ENCODE measurements around the gene RHOT2. TPM values are rescaled to one million over a fixed set of nuclear protein-coding genes. Genes with fewer than 3 reads are reported as not detected.

The RHOT2 gene
- total RNA-seq, 1 experiment from 2014 or later: 210 TPM

DNA sequence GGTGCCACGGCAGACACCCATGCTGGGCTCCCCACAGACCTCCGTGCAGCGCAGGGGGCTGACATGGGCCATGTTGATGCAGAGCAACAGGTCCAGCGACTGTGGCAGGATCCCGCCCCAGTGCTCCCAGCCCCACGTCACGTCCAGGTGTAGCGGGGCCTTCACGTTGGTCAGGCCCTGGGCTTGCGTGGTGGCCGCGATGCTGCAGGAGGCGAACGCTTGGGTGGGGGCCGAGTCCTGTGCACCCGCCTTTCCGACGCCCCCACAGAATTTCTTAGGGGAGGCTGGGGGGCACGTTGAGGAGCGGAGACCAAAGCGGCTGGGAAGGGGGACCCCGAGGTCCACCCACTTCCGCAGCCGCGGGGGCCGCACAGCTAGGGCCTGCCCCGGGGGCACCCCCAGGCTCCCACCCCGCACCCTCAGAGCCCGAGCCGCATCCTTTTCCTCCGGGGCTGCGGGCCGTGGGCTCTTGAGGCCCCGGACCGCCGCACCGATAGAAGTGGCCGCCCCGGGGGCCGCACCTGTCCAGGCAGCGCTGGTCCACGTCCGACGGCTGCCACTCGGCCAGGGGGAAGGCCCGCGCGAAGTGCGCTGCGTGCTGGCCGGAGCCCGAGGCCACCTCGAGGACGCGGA is 32.2 kb upstream of the RHOT2 start:
- Histone ChIP-seq H4K20me1 (ENCODE audit: control insufficient read depth, insufficient read depth, insufficient read length) (no peaks in the 10 kb centered on the region), H3K9ac (ENCODE audit: extremely low read depth, insufficient read length, low read length) (peak overlapping the region; percentile 63), H3K4me2 (ENCODE audit: insufficient read depth, insufficient read length, low read length) (peak overlapping the region; percentile 50), H3K23ac (ENCODE audit: insufficient read length, low read depth, low read length) (no peak overlapping the region), H2BK15ac (ENCODE audit: low read depth, low read length) (no peak overlapping the region), H3K9me3 (ENCODE audit: control insufficient read depth, low read depth, low read length) (no peaks in the 10 kb centered on the region), H3K18ac (ENCODE audit: insufficient read length, low read depth, low read length) (no peak overlapping the region), H4K5ac (ENCODE audit: insufficient read length, low read depth, low read length) (no peak overlapping the region), H4K8ac (replicated peaks; ENCODE audit: insufficient read length, low read depth, low read length) (no peak overlapping the region), H2AK5ac (ENCODE audit: insufficient read length, low read length) (no peak overlapping the region), H3K27ac (ENCODE audit: insufficient read length, low read depth, low read length) (no peak overlapping the region), H2BK5ac (ENCODE audit: insufficient read length, low read length) (no peak overlapping the region), H2BK12ac (ENCODE audit: insufficient read length, low read depth, low read length) (no peak overlapping the region), H3T11ph (ENCODE audit: low read length) (no peak overlapping the region), H2BK20ac (ENCODE audit: low read depth, low read length, poor library complexity, severe bottlenecking) (no peak overlapping the region), H3K79me1 (ENCODE audit: insufficient read depth, low read depth, low read length, poor library complexity, severe bottlenecking) (no peaks in the 10 kb centered on the region), H3K79me2 (ENCODE audit: insufficient read depth, low read length) (peaks cover 2% of the 10 kb centered on the region; the same call in 1 of the 2 replicates), H3K27me3 (ENCODE audit: insufficient read depth, low read length) (no peaks in the 10 kb centered on the region), H3K4me1 (ENCODE audit: insufficient read depth, low read length) (no peaks in the 10 kb centered on the region; the same call in 1 of the 2 replicates), H3K23me2 (ENCODE audit: insufficient read length, low read depth, low read length, poor library complexity, severe bottlenecking) (peaks cover 12% of the 10 kb centered on the region), H4K91ac (ENCODE audit: insufficient read length, low read depth, low read length) (no peak overlapping the region), H3K14ac (ENCODE audit: insufficient read depth, low read length) (no peak overlapping the region), H3K56ac (ENCODE audit: insufficient read length, low read depth, low read length) (no peak overlapping the region), H3K4ac (ENCODE audit: low read depth, low read length) (no peak overlapping the region), H2AFZ (ENCODE audit: low read length) (no peak overlapping the region), H2BK120ac (ENCODE audit: low read depth, low read length, poor library complexity, severe bottlenecking) (no peak overlapping the region)
- Mint-ChIP-seq H3K4me3 (peak overlapping the region; percentile 82 to 96), H3K36me3 (ENCODE audit: insufficient read depth in 1 of 3, low read depth in 3 of 3) (peaks cover 0 to 6% (median 1%) of the 10 kb centered on the region in 3 experiments; a peak in 4 of 7 replicates), H3K4me1 (peaks cover 11 to 28% of the 10 kb centered on the region in 2 experiments), H3K9me3 (peaks cover 3% of the 10 kb centered on the region in 2 experiments; a peak in 2 of 5 replicates), H3K27ac (no peak overlapping the region), H3K27me3 (ENCODE audit: low read depth) (peaks cover 2% of the 10 kb centered on the region; the same call in 1 of the 2 replicates)
- TF ChIP-seq, protein P1, sequence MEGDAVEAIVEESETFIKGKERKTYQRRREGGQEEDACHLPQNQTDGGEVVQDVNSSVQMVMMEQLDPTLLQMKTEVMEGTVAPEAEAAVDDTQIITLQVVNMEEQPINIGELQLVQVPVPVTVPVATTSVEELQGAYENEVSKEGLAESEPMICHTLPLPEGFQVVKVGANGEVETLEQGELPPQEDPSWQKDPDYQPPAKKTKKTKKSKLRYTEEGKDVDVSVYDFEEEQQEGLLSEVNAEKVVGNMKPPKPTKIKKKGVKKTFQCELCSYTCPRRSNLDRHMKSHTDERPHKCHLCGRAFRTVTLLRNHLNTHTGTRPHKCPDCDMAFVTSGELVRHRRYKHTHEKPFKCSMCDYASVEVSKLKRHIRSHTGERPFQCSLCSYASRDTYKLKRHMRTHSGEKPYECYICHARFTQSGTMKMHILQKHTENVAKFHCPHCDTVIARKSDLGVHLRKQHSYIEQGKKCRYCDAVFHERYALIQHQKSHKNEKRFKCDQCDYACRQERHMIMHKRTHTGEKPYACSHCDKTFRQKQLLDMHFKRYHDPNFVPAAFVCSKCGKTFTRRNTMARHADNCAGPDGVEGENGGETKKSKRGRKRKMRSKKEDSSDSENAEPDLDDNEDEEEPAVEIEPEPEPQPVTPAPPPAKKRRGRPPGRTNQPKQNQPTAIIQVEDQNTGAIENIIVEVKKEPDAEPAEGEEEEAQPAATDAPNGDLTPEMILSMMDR (conservative IDR thresholded peaks at IDR 0.05): no peak
- no peak for DNase-seq
- no CpG with 5 or more reads among the region's 55 CpGs for WGBS (ENCODE audit: extremely low coverage, insufficient read length, low lambda C conversion rate)

Measured in H9 (cell line).